HG02610 (cell line): ENCODE results near the gene JMJD7.

Experiments
- ATAC-seq: cut with Tn5 transposase; IDR thresholded peaks from one replicate; pipeline ENCODE4 v1.9.1; 2021; ENCODE audit warnings: mild to moderate bottlenecking, moderate library complexity; ENCODE audit not compliant: unreplicated experiment

Gene JMJD7

GRCh38 chr15:41842229-41842628 lies 14.3 kb downstream of the JMJD7 start:
- no peak for ATAC-seq

- no peak for ATAC-seq
Observed at GRCh38 chr15:41843571-41843970, 15.7 kb downstream of the JMJD7 start.

- no peak for ATAC-seq
Observed at GRCh38 chr15:41844814-41845213, 16.9 kb downstream of the JMJD7 start.

- ATAC-seq, result no peak
Observed at GRCh38 chr15:41847206-41847605, 19.3 kb downstream of the JMJD7 start.

GRCh38 chr15:41847981-41848380 lies 20.1 kb downstream of the JMJD7 start:
- no peak for ATAC-seq

- ATAC-seq, result no peak
Observed at GRCh38 chr15:41848631-41849030, 20.7 kb downstream of the JMJD7 start.

GRCh38 chr15:41849204-41849603 lies 21.3 kb downstream of the JMJD7 start:
- no peak for ATAC-seq

GRCh38 chr15:41849861-41850260 lies 22.0 kb downstream of the JMJD7 start:
- ATAC-seq, result no peak

GRCh38 chr15:41850482-41851166 lies 22.7 kb downstream of the JMJD7 start:
- no peak for ATAC-seq

- no peak for ATAC-seq
Observed at GRCh38 chr15:41851167-41851523, 23.3 kb downstream of the JMJD7 start.

- no peak for ATAC-seq
Observed at GRCh38 chr15:41851755-41852370, 24.0 kb downstream of the JMJD7 start.

GRCh38 chr15:41852736-41853590 lies 25.1 kb downstream of the JMJD7 start:
- no peak for ATAC-seq

- ATAC-seq, result no peak
Observed at GRCh38 chr15:41853831-41854230, 25.9 kb downstream of the JMJD7 start.

- ATAC-seq, result no peak
Observed at GRCh38 chr15:41854443-41854842, 26.6 kb downstream of the JMJD7 start.

GRCh38 chr15:41855261-41855961 lies 27.5 kb downstream of the JMJD7 start:
- no peak for ATAC-seq

GRCh38 chr15:41856262-41856661 lies 28.4 kb downstream of the JMJD7 start:
- ATAC-seq, result no peak

- no peak for ATAC-seq
Observed at GRCh38 chr15:41856716-41857115, 28.8 kb downstream of the JMJD7 start.

- ATAC-seq, result no peak
Observed at GRCh38 chr15:41857316-41857715, 29.4 kb downstream of the JMJD7 start.

- ATAC-seq, result no peak
Observed at GRCh38 chr15:41858756-41859155, 30.9 kb downstream of the JMJD7 start.

GRCh38 chr15:41860049-41860828 lies 32.3 kb downstream of the JMJD7 start:
- no peak for ATAC-seq
